AG04449 (cell line): Measurements from ENCODE around the gene MLYCD.

ENCODE experiments used
- CTCF ChIA-PET: fragments of 350-600 bp; formaldehyde crosslinking; extraction: SDS; loops from one replicate; lab custom pipeline; 2021; ENCODE audit warnings: antibody characterized with exemption; lab: Yijun Ruan, JAX
- POLR2A ChIA-PET: fragments of 400-600, 350-600 bp; formaldehyde crosslinking; extraction: SDS; loops from one replicate; lab custom pipeline; 2020; ENCODE audit warnings: antibody characterized with exemption, inconsistent platforms; lab: Yijun Ruan, JAX
- DNase-seq: peaks from one replicate; pipeline ENCODE4 v3.0.0-alpha.2; 2010; ENCODE audit warnings: low read depth, low spot score
- H3K4me3 ChIP-seq: 2 replicates; pipeline ENCODE4 v1.5.1; 2011; ENCODE audit warnings: low read depth, mild to moderate bottlenecking, control low read depth, low read length
- TF ChIP-seq, protein P1 (sequence below): IDR thresholded peaks from one replicate; pipeline ENCODE4 v1.5.1; 2011; ENCODE audit warnings: mild to moderate bottlenecking, moderate library complexity, low read length, control low read depth, inconsistent platforms; ENCODE audit not compliant: insufficient read depth; ENCODE audit errors: missing control alignments

MLYCD gene

DNA sequence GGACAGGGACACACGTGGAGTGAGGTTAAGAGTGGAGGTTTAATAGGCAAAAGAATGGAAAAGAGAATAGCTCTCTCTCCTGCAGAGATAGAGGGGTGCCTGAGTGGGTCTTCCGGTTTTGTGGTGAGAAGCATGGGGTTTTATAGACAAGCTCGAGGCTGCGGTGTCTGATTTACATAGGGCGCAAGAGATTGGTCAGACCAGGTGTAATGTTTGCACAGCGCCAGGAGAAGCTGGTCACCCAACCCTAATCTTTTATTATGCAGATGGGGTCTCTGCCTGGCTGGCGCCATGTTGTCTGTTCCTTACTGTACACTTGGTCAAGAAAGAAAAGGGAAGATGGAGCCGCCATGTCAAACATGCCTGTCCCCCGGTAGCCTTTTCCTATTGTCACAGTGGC, 44.5 kb upstream of the MLYCD start:
- TF ChIP-seq, protein P1, sequence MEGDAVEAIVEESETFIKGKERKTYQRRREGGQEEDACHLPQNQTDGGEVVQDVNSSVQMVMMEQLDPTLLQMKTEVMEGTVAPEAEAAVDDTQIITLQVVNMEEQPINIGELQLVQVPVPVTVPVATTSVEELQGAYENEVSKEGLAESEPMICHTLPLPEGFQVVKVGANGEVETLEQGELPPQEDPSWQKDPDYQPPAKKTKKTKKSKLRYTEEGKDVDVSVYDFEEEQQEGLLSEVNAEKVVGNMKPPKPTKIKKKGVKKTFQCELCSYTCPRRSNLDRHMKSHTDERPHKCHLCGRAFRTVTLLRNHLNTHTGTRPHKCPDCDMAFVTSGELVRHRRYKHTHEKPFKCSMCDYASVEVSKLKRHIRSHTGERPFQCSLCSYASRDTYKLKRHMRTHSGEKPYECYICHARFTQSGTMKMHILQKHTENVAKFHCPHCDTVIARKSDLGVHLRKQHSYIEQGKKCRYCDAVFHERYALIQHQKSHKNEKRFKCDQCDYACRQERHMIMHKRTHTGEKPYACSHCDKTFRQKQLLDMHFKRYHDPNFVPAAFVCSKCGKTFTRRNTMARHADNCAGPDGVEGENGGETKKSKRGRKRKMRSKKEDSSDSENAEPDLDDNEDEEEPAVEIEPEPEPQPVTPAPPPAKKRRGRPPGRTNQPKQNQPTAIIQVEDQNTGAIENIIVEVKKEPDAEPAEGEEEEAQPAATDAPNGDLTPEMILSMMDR: no peak
- DNase-seq: no peak
- no peak overlapping the region for H3K4me3 ChIP-seq
- POLR2A ChIA-PET: no interaction called here
- CTCF ChIA-PET: no interaction called here

DNA sequence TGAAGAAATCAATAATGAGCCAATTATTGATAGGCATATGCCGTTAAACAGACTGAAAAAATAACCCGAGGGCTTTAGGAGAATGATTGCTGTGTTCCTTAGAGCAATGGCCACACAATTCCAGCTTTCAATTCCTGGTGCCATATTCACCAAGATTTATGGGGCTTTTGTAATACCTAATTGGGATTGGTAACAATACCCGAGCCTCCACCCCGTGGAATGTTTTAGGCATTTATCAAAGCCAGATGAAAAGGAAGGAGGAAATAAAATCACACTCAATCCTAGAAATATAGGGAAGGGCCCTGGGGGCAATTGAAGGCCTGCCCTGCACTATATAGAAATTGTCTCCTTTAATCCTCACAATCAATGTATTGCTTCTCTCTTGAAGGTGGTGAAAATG, 42.1 kb upstream of the MLYCD start:
- CTCF ChIA-PET: no interaction called here
- DNase-seq: no peak
- POLR2A ChIA-PET: no interaction called here
- H3K4me3 ChIP-seq: no peak overlapping the region
- TF ChIP-seq, protein P1: no peak

DNA sequence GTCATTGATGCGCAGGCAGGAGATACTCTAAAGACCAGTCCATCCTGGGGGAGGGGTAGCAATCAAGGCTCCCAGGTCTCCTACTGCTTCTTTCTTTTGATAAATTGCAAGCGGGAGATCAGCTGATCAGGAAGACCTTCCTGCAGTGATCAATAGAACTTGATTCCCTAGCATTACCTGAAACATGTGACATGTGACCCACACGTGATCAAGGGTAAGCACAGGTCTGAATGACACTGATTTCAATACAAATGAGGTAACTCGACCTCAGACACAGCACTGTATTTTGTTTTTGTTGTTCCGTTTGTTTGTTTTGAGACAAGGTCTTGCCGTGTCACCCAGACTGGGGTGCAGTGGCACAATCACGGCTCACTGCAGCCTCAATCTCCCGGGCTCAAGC, 39.6 kb upstream of the MLYCD start:
- TF ChIP-seq, protein P1: no peak
- no peak for DNase-seq
- no peak overlapping the region for H3K4me3 ChIP-seq
- CTCF ChIA-PET: no interaction called here
- POLR2A ChIA-PET: no interaction called here

DNA sequence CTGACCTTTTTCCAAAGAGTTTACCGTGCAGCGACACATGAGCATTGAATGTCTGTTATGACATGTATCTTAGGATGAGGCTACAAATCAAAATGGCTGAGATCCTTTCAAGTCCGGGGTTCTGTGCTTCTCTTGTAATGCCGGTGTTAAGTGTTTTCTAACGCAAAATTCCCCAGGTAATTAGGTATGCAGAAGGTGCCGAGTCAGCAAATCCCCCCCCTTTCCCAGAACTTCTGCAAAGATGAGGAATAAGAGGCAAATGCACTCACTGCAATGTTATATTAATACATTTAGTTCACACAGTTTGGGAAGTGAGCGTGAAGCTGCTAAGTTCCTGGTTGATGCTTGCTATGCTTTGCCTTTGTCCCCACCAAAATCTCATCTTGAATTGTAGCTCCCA, 36.3 kb upstream of the MLYCD start:
- no peak for DNase-seq
- CTCF ChIA-PET: interaction anchor here (0.8 to 1.3 kb wide), 2 partner anchors 11 to 38 kb away, joined by 3 to 4 read pairs; no protein-coding TSS in a partner anchor
- TF ChIP-seq, protein P1: no peak
- POLR2A ChIA-PET: no interaction called here
- no peak overlapping the region for H3K4me3 ChIP-seq

DNA sequence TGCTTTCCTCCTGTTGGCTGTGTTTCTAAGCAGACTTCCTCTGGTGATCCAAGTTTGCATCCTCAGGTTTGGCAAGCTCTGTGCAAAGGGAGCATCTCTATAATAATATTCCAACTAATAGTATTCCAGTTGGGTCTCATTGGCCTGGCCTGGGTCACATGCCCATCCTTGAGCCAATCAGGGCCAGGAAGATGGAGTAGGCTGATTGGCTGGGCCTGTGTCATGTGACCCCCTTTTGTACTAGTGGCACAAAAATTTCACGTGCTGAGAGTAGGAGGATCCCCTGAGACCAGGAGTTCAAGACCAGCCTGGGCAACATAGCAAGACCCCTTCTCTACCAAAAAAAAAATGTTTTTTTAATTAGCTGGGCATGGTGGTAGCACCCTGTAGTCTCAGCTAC, 35.2 kb upstream of the MLYCD start:
- CTCF ChIA-PET: interaction anchor here (1.3 kb wide), 1 partner anchor 39 kb away, joined by 4 read pairs; no protein-coding TSS in a partner anchor
- POLR2A ChIA-PET: no interaction called here

DNA sequence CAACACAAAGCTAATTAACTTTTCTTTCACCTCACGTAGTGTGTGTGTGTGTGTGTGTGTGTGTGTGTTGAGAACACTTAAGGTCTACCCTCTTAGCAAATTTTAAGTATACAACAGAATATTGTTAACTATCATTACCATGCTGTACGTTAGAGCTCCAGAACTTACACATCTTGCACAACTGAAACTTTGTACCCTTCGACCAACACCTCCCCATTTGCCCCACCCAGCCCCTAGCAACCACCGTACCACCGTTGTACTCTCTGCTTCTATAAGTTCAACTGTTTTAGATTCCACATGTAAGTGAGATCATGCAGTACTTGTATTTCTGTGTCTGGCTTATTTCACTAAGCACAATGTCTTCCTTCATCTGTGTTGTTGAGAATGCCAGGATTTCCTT, 28.1 kb upstream of the MLYCD start:
- no peak for DNase-seq
- TF ChIP-seq, protein P1: no peak
- ChIA-PET POLR2A (no interaction called here), CTCF (no interaction called here)
- no peak overlapping the region for H3K4me3 ChIP-seq

More for the DNA sequence above, 35.2 kb upstream of the MLYCD start:
- no peak for DNase-seq
- H3K4me3 ChIP-seq: no peak overlapping the region
- TF ChIP-seq, protein P1: no peak
